Ectodermal cell (in vitro differentiated cells): ENCODE data around the gene FADS6.

Experiments used
- H3K27ac ChIP-seq: 2 replicates; pipeline ENCODE4 v1.7.0; 2013; ENCODE audit warnings: mild to moderate bottlenecking, low read depth, low read length; ENCODE audit not compliant: insufficient read depth, poor library complexity, severe bottlenecking
- H3K27me3 ChIP-seq: 2 replicates; pipeline ENCODE4 v1.7.0; 2013; ENCODE audit warnings: mild to moderate bottlenecking, low read length; ENCODE audit not compliant: insufficient read depth, control insufficient read depth, poor library complexity, severe bottlenecking
- H3K36me3 ChIP-seq: one replicate; pipeline ENCODE4 v1.7.0; 2013; ENCODE audit warnings: low read length; ENCODE audit not compliant: control insufficient read depth, insufficient read depth
- H3K4me1 ChIP-seq: one replicate; pipeline ENCODE4 v1.7.0; 2013; ENCODE audit warnings: low read length; ENCODE audit not compliant: control insufficient read depth, insufficient read depth
- H3K4me3 ChIP-seq: 2 replicates; pipeline ENCODE4 v1.7.0; 2013; ENCODE audit warnings: low read depth, low read length, control low read depth; ENCODE audit not compliant: insufficient read depth
- H3K9me3 ChIP-seq: 2 replicates; pipeline ENCODE4 v1.7.0; 2013; ENCODE audit warnings: mild to moderate bottlenecking, low read length, moderate library complexity; ENCODE audit not compliant: control insufficient read depth
- WGBS, 2 experiments: methylation state at CpG; one replicate each; pipeline ENCODE4 v1.1.7; 2013; ENCODE audit warnings: missing lambda C conversion rate in 2 of 2; 5-methylcytosine and 5-hydroxymethylcytosine counted together

Gene FADS6

DNA sequence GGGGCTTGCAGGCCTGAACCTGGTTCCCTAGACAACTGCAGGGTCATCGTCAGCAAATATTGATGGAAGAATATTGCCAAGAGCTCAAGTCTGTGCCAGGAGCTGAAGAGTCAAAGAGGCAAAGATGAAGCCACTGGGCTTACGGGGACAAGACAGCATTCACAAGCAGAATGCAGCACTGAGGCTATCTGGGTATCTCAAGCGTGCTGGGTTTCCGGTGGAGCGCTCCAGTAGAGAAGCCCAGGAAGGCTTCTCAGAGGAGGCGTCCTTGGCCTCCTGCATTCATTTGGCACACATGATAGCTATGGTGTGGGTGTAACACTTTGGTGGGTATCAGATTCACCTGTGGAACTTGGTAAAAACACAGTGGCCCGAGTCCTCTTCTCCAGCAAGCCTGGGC lies 2.9 kb downstream of the FADS6 start:
- H3K9me3 ChIP-seq, result no peaks in the 10 kb centered on the region
- H3K4me1 ChIP-seq, result peaks cover 9% of the 10 kb centered on the region
- 93 to 94% methylated on average over 7 of the region's 7 CpGs for WGBS, 2 experiments
- peaks cover 49% of the 10 kb centered on the region for H3K27me3 ChIP-seq
- no peaks in the 10 kb centered on the region for H3K36me3 ChIP-seq
- no peak overlapping the region for H3K4me3 ChIP-seq
- H3K27ac ChIP-seq, result no peak overlapping the region

- H3K4me3 ChIP-seq, result no peak overlapping the region
- no peak overlapping the region for H3K27ac ChIP-seq
- no peaks in the 10 kb centered on the region for H3K9me3 ChIP-seq
- no peaks in the 10 kb centered on the region for H3K36me3 ChIP-seq
- WGBS, 2 experiments, result 74 to 78% methylated on average over 13 of the region's 13 CpGs
- H3K4me1 ChIP-seq, result peaks cover under 1% of the 10 kb centered on the region
- peaks cover 29% of the 10 kb centered on the region for H3K27me3 ChIP-seq
These were observed 5.0 kb downstream of the FADS6 start for GRCh38 chr17:74888469-74888868.

GRCh38 chr17:74883241-74883745 lies 10.1 kb downstream of the FADS6 start:
- Histone ChIP-seq H3K27me3 (no peaks in the 10 kb centered on the region), H3K9me3 (no peaks in the 10 kb centered on the region), H3K4me1 (no peaks in the 10 kb centered on the region), H3K27ac (no peak overlapping the region), H3K36me3 (no peaks in the 10 kb centered on the region), H3K4me3 (no peak overlapping the region)
- 82 to 85% methylated on average over 15 of the region's 15 CpGs for WGBS, 2 experiments

GRCh38 chr17:74882517-74883240 lies 10.8 kb downstream of the FADS6 start:
- no peaks in the 10 kb centered on the region for H3K27me3 ChIP-seq
- WGBS, 2 experiments, result 81 to 82% methylated on average over 20 of the region's 20 CpGs

GRCh38 chr17:74881073-74881472 lies 12.4 kb downstream of the FADS6 start:
- no peaks in the 10 kb centered on the region for H3K27me3 ChIP-seq
- no peaks in the 10 kb centered on the region for H3K36me3 ChIP-seq
- H3K4me3 ChIP-seq, result no peak overlapping the region
- WGBS, 2 experiments, result 60 to 71% methylated on average over 11 of the region's 11 CpGs
- no peaks in the 10 kb centered on the region for H3K9me3 ChIP-seq
- H3K27ac ChIP-seq, result no peak overlapping the region
- no peaks in the 10 kb centered on the region for H3K4me1 ChIP-seq

More at GRCh38 chr17:74882517-74883240, 10.8 kb downstream of the FADS6 start:
- Histone ChIP-seq H3K4me3 (no peak overlapping the region), H3K9me3 (no peaks in the 10 kb centered on the region), H3K27ac (no peak overlapping the region), H3K36me3 (no peaks in the 10 kb centered on the region), H3K4me1 (no peaks in the 10 kb centered on the region)

GRCh38 chr17:74879308-74879707 lies 14.1 kb downstream of the FADS6 start:
- Histone ChIP-seq H3K4me1 (no peaks in the 10 kb centered on the region), H3K27ac (no peak overlapping the region), H3K36me3 (no peaks in the 10 kb centered on the region), H3K27me3 (no peaks in the 10 kb centered on the region), H3K9me3 (no peaks in the 10 kb centered on the region), H3K4me3 (no peak overlapping the region)
- WGBS, 2 experiments, result 93 to 94% methylated on average over 16 of the region's 16 CpGs

GRCh38 chr17:74878658-74879057 lies 14.8 kb downstream of the FADS6 start:
- no peak overlapping the region for H3K27ac ChIP-seq
- no peaks in the 10 kb centered on the region for H3K4me1 ChIP-seq
- no peaks in the 10 kb centered on the region for H3K9me3 ChIP-seq
- whole genome bisulfite sequencing, 2 experiments, result 78 to 84% methylated on average over 2 of the region's 2 CpGs
- no peaks in the 10 kb centered on the region for H3K27me3 ChIP-seq
- H3K4me3 ChIP-seq, result no peak overlapping the region
- H3K36me3 ChIP-seq, result no peaks in the 10 kb centered on the region

DNA sequence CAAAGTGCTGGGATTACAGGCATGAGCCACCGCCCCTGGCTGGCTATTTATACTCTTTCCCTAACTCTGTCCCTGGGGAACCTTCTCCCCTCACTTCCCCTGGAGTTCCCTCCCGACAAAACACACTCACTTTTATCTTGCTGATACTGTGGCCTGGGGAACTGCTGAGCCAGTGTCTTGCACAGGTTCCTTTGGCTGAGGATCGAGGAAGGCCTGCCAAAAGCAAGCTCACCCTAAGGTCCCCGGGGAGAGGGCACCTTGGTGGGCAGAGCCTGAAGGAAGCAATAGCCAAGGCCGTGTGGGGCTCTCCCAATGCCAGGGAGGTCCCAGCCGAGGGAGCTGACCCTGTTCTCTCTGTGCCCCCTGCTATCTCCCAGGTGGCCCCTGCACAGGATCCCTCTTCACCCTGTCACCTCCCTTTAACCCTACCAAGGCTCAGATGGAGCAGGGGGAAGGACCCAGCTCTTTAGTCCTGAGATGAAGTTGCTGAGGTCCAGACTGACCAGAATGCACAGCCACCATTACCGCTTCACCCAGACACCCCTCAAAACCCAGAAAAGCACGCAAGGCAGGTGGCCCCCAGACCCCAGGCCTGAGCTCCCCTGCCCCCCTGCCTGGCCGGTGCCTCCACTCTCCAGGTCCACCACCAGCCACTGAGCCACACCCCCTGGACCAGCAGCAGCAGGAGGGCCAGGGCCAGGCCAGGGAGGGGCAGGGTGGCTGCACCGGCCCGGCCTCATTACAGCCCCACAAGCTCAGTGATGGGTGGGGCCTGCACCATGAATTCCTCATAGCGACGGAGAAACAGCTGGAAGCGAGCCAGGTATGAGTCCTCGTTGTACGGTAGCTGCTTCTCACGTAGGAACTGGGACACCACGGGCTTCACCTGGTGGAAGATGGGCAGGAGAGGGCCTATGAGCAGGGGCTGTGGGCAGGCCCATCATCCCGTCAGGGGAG lies 15.6 kb downstream of the FADS6 start:
- no peaks in the 10 kb centered on the region for H3K27me3 ChIP-seq
- 83 to 88% methylated on average over 19 of the region's 19 CpGs for WGBS, 2 experiments
- H3K9me3 ChIP-seq, result no peaks in the 10 kb centered on the region
- H3K27ac ChIP-seq, result no peak overlapping the region
- H3K36me3 ChIP-seq, result no peaks in the 10 kb centered on the region
- no peak overlapping the region for H3K4me3 ChIP-seq
- no peaks in the 10 kb centered on the region for H3K4me1 ChIP-seq

DNA sequence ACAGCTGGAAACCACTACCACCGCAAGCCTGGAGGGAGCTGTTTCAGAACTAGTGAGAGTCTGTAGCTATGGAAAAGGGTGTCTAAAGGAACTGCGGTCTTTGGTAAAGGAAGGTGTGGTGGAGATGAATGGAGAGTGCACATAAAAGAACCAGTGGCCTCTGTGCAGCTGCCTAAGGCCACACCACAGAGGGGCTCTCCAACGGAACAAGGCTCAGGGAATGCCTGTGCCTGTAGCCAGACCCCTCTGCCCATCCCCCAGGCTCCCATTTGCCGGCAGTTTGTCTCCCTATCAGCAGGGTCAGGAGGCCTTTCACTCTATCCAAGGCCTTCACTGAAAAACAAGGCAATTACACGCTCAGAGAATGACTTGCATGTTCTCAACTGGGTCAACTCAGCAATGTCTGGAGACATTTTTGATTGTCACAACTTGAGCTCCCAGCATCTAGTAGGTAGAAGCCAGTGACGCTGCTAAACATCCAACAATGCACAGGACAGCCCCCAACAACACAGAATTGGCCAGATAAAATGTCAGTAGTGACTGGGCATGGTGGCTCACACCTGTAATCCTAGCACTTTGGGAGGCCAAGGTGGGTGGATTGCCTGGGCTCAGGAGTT lies 17.3 kb downstream of the FADS6 start:
- H3K4me3 ChIP-seq, result no peak overlapping the region
- H3K9me3 ChIP-seq, result no peaks in the 10 kb centered on the region
- H3K27me3 ChIP-seq, result peaks cover 6% of the 10 kb centered on the region
- WGBS, 2 experiments, result 74 to 77% methylated on average over 6 of the region's 6 CpGs
- H3K27ac ChIP-seq, result no peak overlapping the region
- H3K4me1 ChIP-seq, result peaks cover 6% of the 10 kb centered on the region
- no peaks in the 10 kb centered on the region for H3K36me3 ChIP-seq
